ENCODE data around the gene POR. TPM values are rescaled to one million over a fixed set of nuclear protein-coding genes. Genes with fewer than 3 reads are reported as not detected.
"Not testable (repeated sequence)": the region's sequence is repeated elsewhere in the genome, so short reads cannot be mapped to it uniquely, and the experiment has no call there.

The POR gene
- total RNA-seq, 1 experiment from 2014 or later = 168 TPM

GRCh38 chr7:76022026-76022780 lies 107.2 kb downstream of the POR start:
- TF ChIP-seq SIN3A (IDR thresholded peaks at IDR 0.05; ENCODE audit: borderline replicate concordance, insufficient read depth, low read depth, low read length) = no peak
- no peak for TF ChIP-seq TCF7L2 (IDR thresholded peaks at IDR 0.05; ENCODE audit: low read depth, low read length)
- ChIA-PET POLR2A (no interaction called here), CTCF (no interaction called here)
- DNase-seq (ENCODE audit: low read depth, low spot score) = no peak
- Histone ChIP-seq H3K27ac (ENCODE audit: low read length) (no peak overlapping the region), H3K27me3 (ENCODE audit: control insufficient read depth, insufficient read depth, low read length) (no peaks in the 10 kb centered on the region), H3K36me3 (ENCODE audit: control insufficient read depth, insufficient read depth, low read length) (no peaks in the 10 kb centered on the region), H3K4me1 (ENCODE audit: control insufficient read depth, insufficient read depth, low read length) (no peaks in the 10 kb centered on the region), H3K9me3 (ENCODE audit: control insufficient read depth, insufficient read depth, low read depth, low read length) (no peaks in the 10 kb centered on the region), H3K4me3 (ENCODE audit: low read depth in 2 of 2, low read length in 2 of 2) (no peak overlapping the region)
- no TSS peak for BruUV-seq (replicated peaks)
- no peak for ATAC-seq
- intact Hi-C loops (cut with micrococcal nuclease; ENCODE audit: unreplicated experiment) = no loop called here
- in situ Hi-C loops (cut with HindIII; ENCODE audit: low pct_unique_long_range_greater_than_20kb, low sequenced_read_pairs) = no loop called here

- no peak overlapping the region for H3K27ac ChIP-seq (ENCODE audit: low read length)
- DNase-seq (ENCODE audit: low read depth, low spot score) (no peak), ATAC-seq (no peak)
- TF ChIP-seq TCF7L2 (IDR thresholded peaks at IDR 0.05; ENCODE audit: low read depth, low read length) = no peak
- no peak for TF ChIP-seq SIN3A (IDR thresholded peaks at IDR 0.05; ENCODE audit: borderline replicate concordance, insufficient read depth, low read depth, low read length)
- no peak for TF ChIP-seq REST (IDR thresholded peaks at IDR 0.05; ENCODE audit: insufficient read depth in 1 of 2, low read depth in 2 of 2, low read length in 1 of 2)
- TF ChIP-seq, protein P1, sequence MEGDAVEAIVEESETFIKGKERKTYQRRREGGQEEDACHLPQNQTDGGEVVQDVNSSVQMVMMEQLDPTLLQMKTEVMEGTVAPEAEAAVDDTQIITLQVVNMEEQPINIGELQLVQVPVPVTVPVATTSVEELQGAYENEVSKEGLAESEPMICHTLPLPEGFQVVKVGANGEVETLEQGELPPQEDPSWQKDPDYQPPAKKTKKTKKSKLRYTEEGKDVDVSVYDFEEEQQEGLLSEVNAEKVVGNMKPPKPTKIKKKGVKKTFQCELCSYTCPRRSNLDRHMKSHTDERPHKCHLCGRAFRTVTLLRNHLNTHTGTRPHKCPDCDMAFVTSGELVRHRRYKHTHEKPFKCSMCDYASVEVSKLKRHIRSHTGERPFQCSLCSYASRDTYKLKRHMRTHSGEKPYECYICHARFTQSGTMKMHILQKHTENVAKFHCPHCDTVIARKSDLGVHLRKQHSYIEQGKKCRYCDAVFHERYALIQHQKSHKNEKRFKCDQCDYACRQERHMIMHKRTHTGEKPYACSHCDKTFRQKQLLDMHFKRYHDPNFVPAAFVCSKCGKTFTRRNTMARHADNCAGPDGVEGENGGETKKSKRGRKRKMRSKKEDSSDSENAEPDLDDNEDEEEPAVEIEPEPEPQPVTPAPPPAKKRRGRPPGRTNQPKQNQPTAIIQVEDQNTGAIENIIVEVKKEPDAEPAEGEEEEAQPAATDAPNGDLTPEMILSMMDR (IDR thresholded peaks at IDR 0.05) = no peak
- no peak for TF ChIP-seq POLR2AphosphoS5 (IDR thresholded peaks at IDR 0.05; ENCODE audit: low read depth, low read length)
- H3K9me3 ChIP-seq (ENCODE audit: control insufficient read depth, insufficient read depth, low read depth, low read length) = no peaks in the 10 kb centered on the region
- H3K27me3 ChIP-seq (ENCODE audit: control insufficient read depth, insufficient read depth, low read length) = no peaks in the 10 kb centered on the region
- intact Hi-C loops (cut with micrococcal nuclease; ENCODE audit: unreplicated experiment) (no loop called here), in situ Hi-C loops (cut with HindIII; ENCODE audit: low pct_unique_long_range_greater_than_20kb, low sequenced_read_pairs) (no loop called here)
- ChIA-PET POLR2A (no interaction called here), CTCF (no interaction called here)
- no peaks in the 10 kb centered on the region for H3K36me3 ChIP-seq (ENCODE audit: control insufficient read depth, insufficient read depth, low read length)
- BruUV-seq (replicated peaks) = no TSS peak
- no peak overlapping the region for H3K4me3 ChIP-seq (ENCODE audit: low read depth in 2 of 2, low read length in 2 of 2)
- H3K4me1 ChIP-seq (ENCODE audit: control insufficient read depth, insufficient read depth, low read length) = no peaks in the 10 kb centered on the region
Measured at GRCh38 chr7:76023002-76023401, 108.0 kb downstream of the POR start.

- DNase-seq (ENCODE audit: low read depth, low spot score); H3K27me3 ChIP-seq (ENCODE audit: control insufficient read depth, insufficient read depth, low read length); CTCF ChIA-PET; H3K36me3 ChIP-seq (ENCODE audit: control insufficient read depth, insufficient read depth, low read length); ATAC-seq; H3K4me1 ChIP-seq (ENCODE audit: control insufficient read depth, insufficient read depth, low read length); POLR2A ChIA-PET; BruUV-seq (replicated peaks); intact Hi-C loops (cut with micrococcal nuclease; ENCODE audit: unreplicated experiment); H3K27ac ChIP-seq (ENCODE audit: low read length); H3K9me3 ChIP-seq (ENCODE audit: control insufficient read depth, insufficient read depth, low read depth, low read length); in situ Hi-C loops (cut with HindIII; ENCODE audit: low pct_unique_long_range_greater_than_20kb, low sequenced_read_pairs); H3K4me3 ChIP-seq (ENCODE audit: low read depth in 2 of 2, low read length in 2 of 2): not testable (repeated sequence)
Measured at GRCh38 chr7:76029682-76030081, 114.7 kb downstream of the POR start.

Data from Panc1 (cell line).